Islet of Langerhans (tissue), 1 donor: ENCODE results near the gene B4GALNT2.

Experiments used
- FAIRE-seq: peaks from one replicate; lab custom pipeline; 2011; peaks lifted over from hg19 to GRCh38; lab: Jason Lieb, UNC

Gene B4GALNT2

DNA sequence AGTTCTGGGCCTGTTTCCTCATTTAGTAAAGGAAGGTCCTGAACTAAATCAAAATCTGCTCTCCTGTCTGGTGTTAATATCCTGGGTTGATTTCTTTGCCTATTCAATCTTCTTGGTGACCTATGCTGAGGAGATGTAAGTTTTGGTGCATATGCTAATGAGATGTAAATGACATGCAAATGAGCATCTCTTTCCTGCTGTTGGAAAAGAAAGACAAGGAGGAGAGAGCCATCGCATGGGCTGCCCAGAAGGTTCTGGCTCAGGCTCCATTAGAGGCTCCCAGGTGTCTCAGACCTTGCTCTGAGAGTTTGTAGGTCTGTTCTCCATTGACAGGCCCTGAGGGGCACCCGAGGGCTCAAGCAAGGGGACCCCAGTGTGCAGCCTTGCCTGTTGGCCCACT is 81.3 kb downstream of the B4GALNT2 start:
- no peak for FAIRE-seq

DNA sequence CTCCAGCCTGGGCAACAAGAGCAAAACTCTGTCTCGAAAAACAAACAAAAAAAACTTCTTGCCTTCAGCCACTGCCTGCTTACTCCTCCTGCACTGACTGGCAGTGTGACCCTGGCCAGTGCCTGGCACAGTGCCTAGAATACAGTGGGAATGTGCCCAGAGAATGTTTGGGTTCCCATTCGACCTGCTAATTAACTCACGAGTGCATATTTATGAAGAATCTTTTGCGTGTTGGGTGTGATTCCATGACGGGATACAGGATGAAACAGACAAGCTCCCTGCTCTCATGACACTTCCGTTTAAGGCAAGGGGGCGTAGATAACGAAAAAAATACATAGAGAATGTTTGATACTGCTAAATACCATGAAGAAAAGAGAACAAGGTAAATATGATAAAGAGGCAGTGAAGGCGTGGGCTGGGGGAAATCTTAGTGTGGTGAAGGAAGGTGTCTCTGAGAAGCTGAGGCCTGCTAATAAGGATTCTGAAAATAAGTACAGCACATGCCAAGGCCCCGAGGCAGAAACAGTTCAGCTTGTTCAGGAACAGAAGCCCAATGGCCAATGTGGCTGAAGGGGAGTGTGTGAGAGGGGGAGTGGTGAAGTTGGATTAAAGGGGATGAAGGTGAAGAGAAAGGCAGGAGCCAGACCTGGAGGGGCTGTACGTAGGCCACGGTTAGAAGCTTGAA is 82.2 kb downstream of the B4GALNT2 start:
- FAIRE-seq = no peak

- FAIRE-seq = no peak
Observed at GRCh38 chr17:49216482-49216881, 83.9 kb downstream of the B4GALNT2 start.

DNA sequence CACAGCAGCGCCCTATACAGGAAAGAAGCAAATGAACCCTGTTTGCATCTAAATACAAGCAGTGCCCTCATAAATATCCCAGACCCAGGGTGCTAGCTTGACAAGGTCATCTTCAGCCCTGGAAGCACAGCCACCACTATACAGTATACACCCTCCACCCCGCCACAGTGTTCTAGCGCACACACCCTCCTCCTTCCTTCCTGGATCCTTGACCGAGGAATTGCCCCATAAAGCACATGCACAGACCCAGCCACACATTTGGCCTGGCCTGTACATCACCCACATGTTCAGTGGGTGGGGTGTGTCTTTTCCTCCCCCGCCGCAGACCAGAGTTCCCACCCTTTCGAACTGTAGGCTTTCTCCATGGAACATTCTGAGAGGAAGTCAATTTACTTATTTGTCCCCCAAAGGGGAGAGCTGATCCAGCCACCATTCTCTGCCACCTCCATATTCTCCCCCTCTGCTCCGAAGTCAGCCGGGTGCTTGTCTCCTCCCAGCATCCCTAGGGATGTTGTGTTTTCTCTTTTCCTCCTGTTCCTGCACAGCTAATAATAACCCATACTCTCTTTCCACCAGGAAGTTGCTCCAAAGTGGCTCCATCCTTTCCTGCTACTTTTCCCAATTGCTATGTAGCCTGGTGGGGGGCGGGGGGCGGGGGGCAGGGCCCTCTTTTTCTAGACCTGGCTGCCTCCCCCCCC is 84.5 kb downstream of the B4GALNT2 start:
- no peak for FAIRE-seq

DNA sequence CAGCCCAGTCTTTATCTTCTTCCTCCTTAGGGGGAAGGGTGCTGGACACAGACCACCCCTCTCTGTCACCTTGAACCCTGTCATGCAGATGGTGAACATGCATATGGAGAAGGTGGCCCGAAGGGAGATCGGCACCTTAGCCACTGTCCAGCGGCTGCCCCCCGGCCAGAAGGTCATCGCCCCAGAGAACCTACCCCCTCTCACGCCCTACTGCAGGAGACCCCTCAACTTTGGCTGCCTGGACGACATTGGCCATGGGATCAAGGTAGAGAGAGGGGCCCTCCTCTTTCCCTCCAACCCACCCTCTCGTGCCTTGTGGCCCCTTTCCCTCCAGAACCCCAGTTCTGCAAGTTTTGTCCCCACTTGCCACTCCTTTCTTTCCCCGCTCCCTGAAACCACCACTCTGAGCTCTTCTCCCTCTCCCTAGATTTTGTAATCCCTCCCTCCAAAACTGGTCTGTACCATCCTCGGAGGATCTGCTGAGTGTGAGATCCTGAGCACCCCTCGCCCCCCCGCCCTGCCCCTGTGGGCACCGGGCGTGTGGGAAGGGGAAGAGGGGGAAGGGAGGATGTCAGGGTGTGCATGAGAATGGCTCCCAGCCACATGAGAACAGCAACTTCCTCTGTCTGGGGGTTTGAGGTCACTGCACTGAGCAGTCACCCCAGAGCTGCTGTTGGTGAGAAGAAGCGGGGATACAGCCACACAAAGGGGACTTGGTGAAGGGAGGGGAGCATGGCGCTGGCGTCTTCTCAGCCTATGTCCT is 85.3 kb downstream of the B4GALNT2 start:
- no peak for FAIRE-seq

GRCh38 chr17:49218941-49219913 is 86.7 kb downstream of the B4GALNT2 start:
- no peak for FAIRE-seq

GRCh38 chr17:49219987-49220386 is 87.4 kb downstream of the B4GALNT2 start:
- FAIRE-seq = no peak

DNA sequence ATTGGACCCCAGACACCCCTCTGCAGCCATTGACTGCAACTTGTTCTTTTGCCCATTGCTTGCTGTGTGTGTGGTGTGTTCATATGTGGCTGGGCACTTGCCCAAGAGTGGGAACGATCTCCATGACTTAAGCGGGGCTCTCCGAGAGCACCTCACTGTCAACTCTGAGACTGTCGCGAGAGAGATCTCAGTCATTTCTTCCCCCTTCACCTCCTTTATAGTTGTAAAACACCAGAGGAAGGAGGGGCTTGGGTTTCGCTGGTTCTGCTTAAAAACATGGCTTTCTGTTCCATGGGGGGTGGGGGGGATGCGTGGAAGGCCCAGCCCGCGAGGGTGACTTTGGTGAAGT is 90.6 kb downstream of the B4GALNT2 start:
- FAIRE-seq = no peak

GRCh38 chr17:49223517-49224197 is 91.1 kb downstream of the B4GALNT2 start:
- FAIRE-seq = no peak

- no peak for FAIRE-seq
Observed at GRCh38 chr17:49224198-49224996, 91.8 kb downstream of the B4GALNT2 start.

GRCh38 chr17:49224997-49225337 is 92.4 kb downstream of the B4GALNT2 start:
- FAIRE-seq = no peak

- FAIRE-seq = no peak
Observed at GRCh38 chr17:49225554-49226236, 93.1 kb downstream of the B4GALNT2 start.
